K562 (cell line): ENCODE results near the gene IFT122. TPM values are rescaled to one million over a fixed set of nuclear protein-coding genes. Genes with fewer than 3 reads are reported as not detected.

Source experiments
- ATAC-seq: fragments of 200-7000 bp; cut with Tn5 transposase; 3 replicates; pipeline ENCODE4 v1.9.1; 2020; ENCODE audit warnings: moderate library complexity
- BruUV-seq: library from RNA; stranded (reverse); fragments of 400-500 nt; replicated peaks from 2 replicates; lab custom pipeline; 2021; lab: Mats Ljungman, UMichigan
- CTCF ChIA-PET: fragments of 300-600 bp; formaldehyde crosslinking; extraction: SDS; loops from one replicate; lab custom pipeline; 2021; ENCODE audit warnings: low intra/inter-chr PET ratio; lab: Yijun Ruan, JAX
- POLR2A ChIA-PET: fragments of 300-600, 350-650 bp; sonication (Branson Sonifier 250); formaldehyde crosslinking; extraction: SDS; loops from one replicate; lab custom pipeline; 2021; ENCODE audit warnings: antibody characterized with exemption, inconsistent platforms; lab: Yijun Ruan, JAX
- DNase-seq, 4 experiments: peaks; one replicate each; pipeline versions ENCODE4 v3.0.0 to v3.0.0-alpha.2; 2011 to 2018; ENCODE audit warnings: low spot score in 3 of 4, mixed read lengths in 3 of 4; ENCODE audit errors: extremely low read depth in 1 of 4
- FAIRE-seq: peaks from 2 replicates; lab custom pipeline; 2011; peaks lifted over from hg19 to GRCh38; lab: Jason Lieb, UNC
- H2AFZ ChIP-seq: 2 replicates; pipeline ENCODE4 v1.6.0; 2011; ENCODE audit warnings: low read depth, low read length, control low read depth, inconsistent platforms
- H3K27ac ChIP-seq: fragments of 200-600 bp; 3 replicates; pipeline ENCODE4 v1.8.0; 2011; ENCODE audit warnings: low read depth, mild to moderate bottlenecking, control low read depth, inconsistent platforms, low read length, moderate library complexity, mixed read lengths; ENCODE audit errors: extremely low read depth
- H3K27me3 ChIP-seq, 2 experiments: fragments of 300-600 bp in 1 of 2; 2 replicates in 1 of 2; 3 replicates in 1 of 2; pipeline versions ENCODE4 v1.6.0 to v1.8.0; 2011; ENCODE audit warnings: inconsistent platforms in 2 of 2, low read length in 2 of 2, mild to moderate bottlenecking in 1 of 2, mixed read lengths in 1 of 2, moderate library complexity in 1 of 2; ENCODE audit not compliant: control insufficient read depth in 2 of 2, insufficient read depth in 2 of 2
- H3K36me3 ChIP-seq: fragments of 300-600 bp; 3 replicates; pipeline ENCODE4 v1.8.0; 2011; ENCODE audit warnings: mild to moderate bottlenecking, low read length, inconsistent platforms; ENCODE audit not compliant: control insufficient read depth, insufficient read depth
- H3K4me1 ChIP-seq, 2 experiments: fragments of 200-600 bp in 1 of 2; replicated peaks in 1 of 2; 2 replicates in 1 of 2; 3 replicates in 1 of 2; pipeline versions ENCODE4 v1.5.1 to v1.8.0; 2011; ENCODE audit warnings: inconsistent platforms in 2 of 2, low read length in 2 of 2, mild to moderate bottlenecking in 1 of 2, mixed read lengths in 1 of 2, moderate library complexity in 1 of 2; ENCODE audit not compliant: control insufficient read depth in 2 of 2, insufficient read depth in 2 of 2
- H3K4me2 ChIP-seq: 2 replicates; pipeline ENCODE4 v1.6.1; 2011; ENCODE audit warnings: low read length, control low read depth, inconsistent platforms, mixed read lengths; ENCODE audit not compliant: insufficient read depth
- H3K4me3 ChIP-seq: fragments of 200-600 bp; sonication (generic), shearing (Covaris generic); 2 replicates; pipeline ENCODE4 v1.5.1; 2016; ENCODE audit warnings: control low read depth, inconsistent platforms
- H3K79me2 ChIP-seq: fragments of 200-600 bp; 3 replicates; pipeline ENCODE4 v1.8.0; 2011; ENCODE audit warnings: low read length, inconsistent platforms; ENCODE audit not compliant: control insufficient read depth, insufficient read depth
- H3K9ac ChIP-seq, 2 experiments: 2 replicates each; pipeline versions ENCODE4 v1.6.0 to v1.6.1; 2011; ENCODE audit warnings: low read depth in 2 of 2, low read length in 2 of 2, control low read depth in 1 of 2, inconsistent platforms in 1 of 2, mild to moderate bottlenecking in 1 of 2, mixed read lengths in 1 of 2; ENCODE audit not compliant: insufficient read depth in 1 of 2
- H3K9me1 ChIP-seq: one replicate; pipeline ENCODE4 v1.6.0; 2011; ENCODE audit warnings: inconsistent platforms, mild to moderate bottlenecking, low read length, moderate library complexity; ENCODE audit not compliant: control insufficient read depth, insufficient read depth
- H3K9me3 ChIP-seq: replicated peaks from 2 replicates; pipeline ENCODE4 v1.5.1; 2011; ENCODE audit warnings: low read depth, low read length, inconsistent platforms; ENCODE audit not compliant: control insufficient read depth, insufficient read depth
- H4K20me1 ChIP-seq: replicated peaks from 2 replicates; pipeline ENCODE4 v1.6.1; 2011; ENCODE audit warnings: low read length, inconsistent platforms, mixed read lengths; ENCODE audit not compliant: control insufficient read depth, insufficient read depth
- CSDE1 ChIP-seq, 2 experiments: fragments of 450-650 bp; IDR thresholded peaks; 2 replicates each; pipeline ENCODE4 v1.6.1; 2016; ENCODE audit warnings: mild to moderate bottlenecking in 1 of 2
- DNMT1 ChIP-seq: fragments of 450-650 bp; IDR thresholded peaks from 2 replicates; pipeline ENCODE4 v1.6.1; 2016; ENCODE audit warnings: antibody characterized with exemption, mild to moderate bottlenecking
- MCM3 ChIP-seq: fragments of 450-650 bp; IDR thresholded peaks from 2 replicates; pipeline ENCODE4 v1.6.1; 2016
- NFATC3 ChIP-seq: fragments of 450-650 bp; IDR thresholded peaks from 2 replicates; pipeline ENCODE4 v1.6.1; 2017; ENCODE audit warnings: mild to moderate bottlenecking
- NFXL1 ChIP-seq: fragments of 450-650 bp; formaldehyde crosslinking; IDR thresholded peaks from 2 replicates; pipeline ENCODE4 v1.4.0; 2021; ENCODE audit warnings: mild to moderate bottlenecking
- NR4A1 ChIP-seq, 2 experiments: fragments of 250-450 bp in 1 of 2; fragments of 450-650 bp in 1 of 2; sonication (Bioruptor Pico) in 1 of 2; IDR thresholded peaks; 2 replicates each; pipeline versions ENCODE4 v1.4.0 to v1.6.1; 2016 to 2020; ENCODE audit warnings: mild to moderate bottlenecking in 2 of 2, missing compliant biosample characterization in 1 of 2, missing genetic modification characterization in 1 of 2, moderate library complexity in 1 of 2
- POLR2A ChIP-seq: fragments of 450-650 bp; conservative IDR thresholded peaks from 2 replicates; pipeline ENCODE4 v1.6.1; 2016
- POLR2H ChIP-seq: IDR thresholded peaks from 2 replicates; pipeline ENCODE4 v1.6.1; 2016; ENCODE audit warnings: missing genetic modification characterization, low read depth, mild to moderate bottlenecking, control low read depth, missing compliant biosample characterization, moderate library complexity
- TOE1 ChIP-seq, 2 experiments: fragments of 450-650 bp in 1 of 2; sonication (generic) in 1 of 2; formaldehyde crosslinking in 1 of 2; IDR thresholded peaks; 2 replicates each; pipeline versions ENCODE4 v1.7.1 to v1.8.0; 2016 to 2022; ENCODE audit warnings: borderline replicate concordance in 2 of 2, mild to moderate bottlenecking in 2 of 2, antibody characterized with exemption in 1 of 2, inconsistent platforms in 1 of 2, low read depth in 1 of 2, missing genetic modification reagents in 1 of 2, moderate library complexity in 1 of 2
- ZNF431 ChIP-seq: sonication (generic); formaldehyde crosslinking; IDR thresholded peaks from 2 replicates; pipeline ENCODE4 v1.8.0; 2022; ENCODE audit warnings: mild to moderate bottlenecking, missing genetic modification reagents
- WGBS: fragments of 100-300 bp; shearing (Covaris generic); methylation state at CpG from one replicate; pipeline ENCODE4 v1.1.6; 2016; ENCODE audit warnings: low coverage, mixed read lengths; ENCODE audit not compliant: insufficient coverage; ENCODE audit errors: missing lambda C conversion rate; 5-methylcytosine and 5-hydroxymethylcytosine counted together
- in situ Hi-C: fragments of 300-500 bp; cut with MboI; formaldehyde crosslinking; loops from 4 replicates; pipeline ENCODE4 v1.15.0; 2018; ENCODE audit warnings: inconsistent platforms, mixed read lengths
- intact Hi-C: fragments of 100-400 bp; cut with micrococcal nuclease; formaldehyde crosslinking; loops from 2 replicates; pipeline ENCODE4 v1.14.2; 2022
- polyA plus RNA-seq, 8 experiments: library from polyadenylated mRNA; depleted of rRNA in 4 of 8; stranded (reverse) in 5 of 8; unstranded in 3 of 8; fragments of >200 nt; fragmentation: Nextera tagmentation in 2 of 8; fragmentation: Illumina TruSeq in 1 of 8; extraction: Ambion mirVana in 2 of 8; extraction: Trizol in 1 of 8; gene quantifications; 2 replicates each; pipeline versions ENCODE4 v1.2.1 to v1.2.3, GENCODE V29; 2011 to 2014; ENCODE audit warnings: inconsistent platforms in 1 of 8, missing spikeins in 1 of 8
- total RNA-seq, 7 experiments: library from RNA; depleted of rRNA in 6 of 7; stranded (reverse); fragments of >200 nt in 6 of 7; fragmentation: Illumina TruSeq in 2 of 7; extraction: Trizol in 2 of 7; gene quantifications; 2 replicates each; pipeline versions ENCODE4 v1.2.1 to v1.2.3, GENCODE V29; 2011 to 2021; ENCODE audit warnings: low replicate concordance in 1 of 7
- TF ChIP-seq, protein P1 (sequence below), 2 experiments: fragments of 450-650 bp; IDR thresholded peaks; 2 replicates each; pipeline ENCODE4 v1.6.1; 2018; ENCODE audit warnings: mild to moderate bottlenecking in 2 of 2, low read depth in 1 of 2; ENCODE audit not compliant: partially characterized antibody in 2 of 2
- TF ChIP-seq, protein P2 (sequence below): fragments of 200-800 bp; sonication (Bioruptor generic); IDR thresholded peaks from 2 replicates; pipeline ENCODE4 v1.6.1; 2017; ENCODE audit warnings: missing genetic modification characterization, missing compliant biosample characterization
- TF ChIP-seq, protein P3 (sequence below): fragments of 450-650 bp; conservative IDR thresholded peaks from 2 replicates; pipeline ENCODE4 v1.6.1; 2016; ENCODE audit warnings: missing genetic modification characterization, low read depth, mild to moderate bottlenecking, control low read depth, missing compliant biosample characterization

IFT122 gene
- total and polyA plus RNA-seq, 9 of the 15 experiments (the other 6 are each of a cell fraction or from before 2014, with no cell fraction given), result 2.4 to 11.5 (median 7.7) TPM

DNA sequence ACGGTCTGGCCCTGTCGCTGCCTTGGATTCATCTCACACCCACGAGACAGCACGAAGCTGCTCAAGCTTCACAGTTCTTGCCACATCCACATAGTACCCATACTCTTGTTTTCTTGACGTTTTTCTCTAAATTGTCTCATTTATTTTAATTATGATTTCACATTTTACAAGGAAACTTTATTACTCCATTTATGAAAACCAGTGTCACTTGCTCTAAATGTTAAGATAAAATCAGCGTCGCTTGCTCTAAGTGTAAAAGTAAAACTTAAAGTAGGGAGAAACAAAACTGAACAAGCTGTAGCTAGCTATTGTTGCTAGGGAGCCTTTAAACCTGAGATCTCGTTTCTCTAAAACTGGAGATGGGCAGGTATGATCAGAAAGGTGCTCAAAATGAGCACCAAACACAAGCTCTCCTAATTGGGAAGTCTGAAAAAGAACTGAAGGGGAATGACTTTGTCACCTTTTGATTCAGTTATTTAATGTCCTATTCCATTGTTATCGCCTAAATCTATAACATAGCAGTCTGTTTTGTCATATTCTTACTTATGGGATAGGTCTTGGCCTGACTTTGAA is 680 bp downstream of the IFT122 start:
- in situ Hi-C loops, result no loop called here
- H3K9me1 ChIP-seq, result no peaks in the 10 kb centered on the region
- H3K9ac ChIP-seq, result peak overlapping the region; percentile 80 to 93
- CTCF ChIA-PET, result no interaction called here
- H3K27me3 ChIP-seq, result no peaks in the 10 kb centered on the region
- peaks cover 79% of the 10 kb centered on the region for H3K79me2 ChIP-seq
- H3K9me3 ChIP-seq, result no peaks in the 10 kb centered on the region
- POLR2A ChIA-PET, result interaction anchor here (0.6 to 5.3 kb wide), 11 partner anchors 8 to 841 kb away, joined by 3 to 67 read pairs (median 4); partner anchors contain the start of gene EFCAB12
- peak overlapping the region; percentile 76 for H3K4me3 ChIP-seq
- FAIRE-seq (no peak), DNase-seq (no peak), ATAC-seq (no peak)
- WGBS, result 1% methylated on average over 9 of the region's 9 CpGs
- H3K36me3 ChIP-seq, result peaks cover 25% of the 10 kb centered on the region; the same call in 2 of the 3 replicates
- peak overlapping the region; percentile 94 for H3K27ac ChIP-seq
- H3K4me2 ChIP-seq, result peak overlapping the region; percentile 79
- peak overlapping the region; percentile 75 for H2AFZ ChIP-seq
- intact Hi-C loops, result loop anchor here (5.0 to 10.0 kb wide), 2 partner anchors 42 to 1414 kb away; no protein-coding TSS in a partner anchor
- BruUV-seq, result TSS peak; percentile 59
- H3K4me1 ChIP-seq, result peaks cover 7 to 46% of the 10 kb centered on the region in 2 experiments
- no peaks in the 10 kb centered on the region for H4K20me1 ChIP-seq
- TF ChIP-seq POLR2H (tag) (peak; percentile 61), DNMT1 (no peak), MCM3 (no peak), POLR2A (peak; percentile 17; the same call in 1 of the 2 replicates), NFATC3 (peak; percentile 20; the same call in 1 of the 2 replicates), NFXL1 (no peak), NR4A1 (CRISPR knock-in tag; IDR thresholded peaks at IDR 0.05) (no peak), NR4A1 (tag; IDR thresholded peaks at IDR 0.05) (0 out of 2 replicates have a peak, but pooled peaks have one; percentile 13), ZNF431 (CRISPR knock-in tag) (0 out of 2 replicates have a peak, but pooled peaks have one; percentile 39), TOE1 (IDR thresholded peaks at IDR 0.05; ENCODE audit: borderline replicate concordance) (0 out of 2 replicates have a peak, but pooled peaks have one; percentile 2), TOE1 (CRISPR knock-in tag; IDR thresholded peaks at IDR 0.05; ENCODE audit: borderline replicate concordance, low read depth) (no peak), CSDE1 (IDR thresholded peaks at IDR 0.05) (no peak)
- TF ChIP-seq, protein P1, sequence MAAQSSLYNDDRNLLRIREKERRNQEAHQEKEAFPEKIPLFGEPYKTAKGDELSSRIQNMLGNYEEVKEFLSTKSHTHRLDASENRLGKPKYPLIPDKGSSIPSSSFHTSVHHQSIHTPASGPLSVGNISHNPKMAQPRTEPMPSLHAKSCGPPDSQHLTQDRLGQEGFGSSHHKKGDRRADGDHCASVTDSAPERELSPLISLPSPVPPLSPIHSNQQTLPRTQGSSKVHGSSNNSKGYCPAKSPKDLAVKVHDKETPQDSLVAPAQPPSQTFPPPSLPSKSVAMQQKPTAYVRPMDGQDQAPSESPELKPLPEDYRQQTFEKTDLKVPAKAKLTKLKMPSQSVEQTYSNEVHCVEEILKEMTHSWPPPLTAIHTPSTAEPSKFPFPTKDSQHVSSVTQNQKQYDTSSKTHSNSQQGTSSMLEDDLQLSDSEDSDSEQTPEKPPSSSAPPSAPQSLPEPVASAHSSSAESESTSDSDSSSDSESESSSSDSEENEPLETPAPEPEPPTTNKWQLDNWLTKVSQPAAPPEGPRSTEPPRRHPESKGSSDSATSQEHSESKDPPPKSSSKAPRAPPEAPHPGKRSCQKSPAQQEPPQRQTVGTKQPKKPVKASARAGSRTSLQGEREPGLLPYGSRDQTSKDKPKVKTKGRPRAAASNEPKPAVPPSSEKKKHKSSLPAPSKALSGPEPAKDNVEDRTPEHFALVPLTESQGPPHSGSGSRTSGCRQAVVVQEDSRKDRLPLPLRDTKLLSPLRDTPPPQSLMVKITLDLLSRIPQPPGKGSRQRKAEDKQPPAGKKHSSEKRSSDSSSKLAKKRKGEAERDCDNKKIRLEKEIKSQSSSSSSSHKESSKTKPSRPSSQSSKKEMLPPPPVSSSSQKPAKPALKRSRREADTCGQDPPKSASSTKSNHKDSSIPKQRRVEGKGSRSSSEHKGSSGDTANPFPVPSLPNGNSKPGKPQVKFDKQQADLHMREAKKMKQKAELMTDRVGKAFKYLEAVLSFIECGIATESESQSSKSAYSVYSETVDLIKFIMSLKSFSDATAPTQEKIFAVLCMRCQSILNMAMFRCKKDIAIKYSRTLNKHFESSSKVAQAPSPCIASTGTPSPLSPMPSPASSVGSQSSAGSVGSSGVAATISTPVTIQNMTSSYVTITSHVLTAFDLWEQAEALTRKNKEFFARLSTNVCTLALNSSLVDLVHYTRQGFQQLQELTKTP (IDR thresholded peaks at IDR 0.05; ENCODE audit: low read depth in 1 of 2, partially characterized antibody in 2 of 2), result peak in 1 of 2 experiments; percentile 64
- TF ChIP-seq, protein P2, sequence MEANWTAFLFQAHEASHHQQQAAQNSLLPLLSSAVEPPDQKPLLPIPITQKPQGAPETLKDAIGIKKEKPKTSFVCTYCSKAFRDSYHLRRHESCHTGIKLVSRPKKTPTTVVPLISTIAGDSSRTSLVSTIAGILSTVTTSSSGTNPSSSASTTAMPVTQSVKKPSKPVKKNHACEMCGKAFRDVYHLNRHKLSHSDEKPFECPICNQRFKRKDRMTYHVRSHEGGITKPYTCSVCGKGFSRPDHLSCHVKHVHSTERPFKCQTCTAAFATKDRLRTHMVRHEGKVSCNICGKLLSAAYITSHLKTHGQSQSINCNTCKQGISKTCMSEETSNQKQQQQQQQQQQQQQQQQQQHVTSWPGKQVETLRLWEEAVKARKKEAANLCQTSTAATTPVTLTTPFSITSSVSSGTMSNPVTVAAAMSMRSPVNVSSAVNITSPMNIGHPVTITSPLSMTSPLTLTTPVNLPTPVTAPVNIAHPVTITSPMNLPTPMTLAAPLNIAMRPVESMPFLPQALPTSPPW, result no peak; the same call in 1 of the 2 replicates
- TF ChIP-seq, protein P3, sequence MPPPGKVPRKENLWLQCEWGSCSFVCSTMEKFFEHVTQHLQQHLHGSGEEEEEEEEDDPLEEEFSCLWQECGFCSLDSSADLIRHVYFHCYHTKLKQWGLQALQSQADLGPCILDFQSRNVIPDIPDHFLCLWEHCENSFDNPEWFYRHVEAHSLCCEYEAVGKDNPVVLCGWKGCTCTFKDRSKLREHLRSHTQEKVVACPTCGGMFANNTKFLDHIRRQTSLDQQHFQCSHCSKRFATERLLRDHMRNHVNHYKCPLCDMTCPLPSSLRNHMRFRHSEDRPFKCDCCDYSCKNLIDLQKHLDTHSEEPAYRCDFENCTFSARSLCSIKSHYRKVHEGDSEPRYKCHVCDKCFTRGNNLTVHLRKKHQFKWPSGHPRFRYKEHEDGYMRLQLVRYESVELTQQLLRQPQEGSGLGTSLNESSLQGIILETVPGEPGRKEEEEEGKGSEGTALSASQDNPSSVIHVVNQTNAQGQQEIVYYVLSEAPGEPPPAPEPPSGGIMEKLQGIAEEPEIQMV (tag), result 0 out of 2 replicates have a peak, but pooled peaks have one; percentile 8
